Muscle of arm (tissue), 12 donors: ENCODE measurements around the gene TLCD3B. TPM values are rescaled to one million over a fixed set of nuclear protein-coding genes. Genes with fewer than 3 reads are reported as not detected.

Source experiments
- DNase-seq: peaks from one replicate; pipeline ENCODE4 v3.0.0-alpha.2; 2013
- polyA plus RNA-seq, 12 donors: library from polyadenylated mRNA; unstranded; fragments of 120-200 nt; gene quantifications; one replicate each; pipeline ENCODE4 v1.2.1, GENCODE V29; 2013; ENCODE audit not compliant: insufficient read length in 12 of 12

The TLCD3B gene
- polyA plus RNA-seq, 12 donors, result 0.42 to 7.5 (median 0.80) TPM; not detected in 1

- no peak for DNase-seq
Observed at GRCh38 chr16:30007378-30007895, 23.6 kb downstream of the TLCD3B start.

- no peak for DNase-seq
Observed at GRCh38 chr16:30006659-30007377, 24.3 kb downstream of the TLCD3B start.

GRCh38 chr16:30006095-30006473 is 25.0 kb downstream of the TLCD3B start:
- no peak for DNase-seq

GRCh38 chr16:30005341-30006094 is 25.6 kb downstream of the TLCD3B start:
- no peak for DNase-seq

- no peak for DNase-seq
Observed at GRCh38 chr16:30004811-30005242, 26.2 kb downstream of the TLCD3B start.

- no peak for DNase-seq
Observed at GRCh38 chr16:30004424-30004776, 26.7 kb downstream of the TLCD3B start.

- DNase-seq, result no peak
Observed at GRCh38 chr16:30003670-30004423, 27.2 kb downstream of the TLCD3B start.

- no peak for DNase-seq
Observed at GRCh38 chr16:30002614-30003346, 28.3 kb downstream of the TLCD3B start.

- DNase-seq, result no peak
Observed at GRCh38 chr16:30000735-30001631, 30.1 kb downstream of the TLCD3B start.

- DNase-seq, result no peak
Observed at GRCh38 chr16:29999605-30000004, 31.5 kb downstream of the TLCD3B start.

GRCh38 chr16:29996766-29997250 is 34.3 kb downstream of the TLCD3B start:
- no peak for DNase-seq

- peak; percentile 97 for DNase-seq
Observed at GRCh38 chr16:29995911-29996765, 34.9 kb downstream of the TLCD3B start, which contains the start of gene INO80E. TSS of gene INO80E (plus strand) at chr16:29996241. CDS start at chr16:29996311, 70 bp downstream.

GRCh38 chr16:29995324-29995910 is 35.7 kb downstream of the TLCD3B start, which contains the start of gene HIRIP3:
TSS of gene HIRIP3 (minus strand) at chr16:29995617. CDS start at chr16:29995605, 12 bp downstream.
- peak; percentile 91 for DNase-seq

- peak; percentile 35 for DNase-seq
Observed at GRCh38 chr16:29994600-29995323, 36.3 kb downstream of the TLCD3B start.

GRCh38 chr16:29993903-29994599 is 37.0 kb downstream of the TLCD3B start:
- DNase-seq, result no peak

- no peak for DNase-seq
Observed at GRCh38 chr16:29993191-29993902, 37.7 kb downstream of the TLCD3B start.
